HEK293T (cell line): ENCODE data around the gene LASP1.

Source experiments
- ARNT ChIP-seq: fragments of 450-650 bp; IDR thresholded peaks from 2 replicates; pipeline ENCODE4 v1.6.1; 2017; ENCODE audit warnings: mild to moderate bottlenecking
- CTBP1 ChIP-seq: fragments of 450-650 bp; IDR thresholded peaks from 2 replicates; pipeline ENCODE4 v1.6.1; 2016; ENCODE audit warnings: borderline replicate concordance
- FOXA1 ChIP-seq: fragments of 450-650 bp; IDR thresholded peaks from 2 replicates; pipeline ENCODE4 v1.6.1; 2016; ENCODE audit warnings: mild to moderate bottlenecking
- FOXK2 ChIP-seq: fragments of 450-650 bp; IDR thresholded peaks from 2 replicates; pipeline ENCODE4 v1.6.1; 2016; ENCODE audit warnings: mild to moderate bottlenecking
- HDGF ChIP-seq: fragments of 450-650 bp; IDR thresholded peaks from 2 replicates; pipeline ENCODE4 v1.6.1; 2017; ENCODE audit warnings: antibody characterized with exemption, borderline replicate concordance
- NFRKB ChIP-seq: fragments of 450-650 bp; IDR thresholded peaks from 2 replicates; pipeline ENCODE4 v1.6.1; 2016; ENCODE audit warnings: mild to moderate bottlenecking, moderate library complexity
- SP1 ChIP-seq: fragments of 450-650 bp; IDR thresholded peaks from 2 replicates; pipeline ENCODE4 v1.6.1; 2017
- TARDBP ChIP-seq: fragments of 450-650 bp; IDR thresholded peaks from 2 replicates; pipeline ENCODE4 v1.6.1; 2016

DNA sequence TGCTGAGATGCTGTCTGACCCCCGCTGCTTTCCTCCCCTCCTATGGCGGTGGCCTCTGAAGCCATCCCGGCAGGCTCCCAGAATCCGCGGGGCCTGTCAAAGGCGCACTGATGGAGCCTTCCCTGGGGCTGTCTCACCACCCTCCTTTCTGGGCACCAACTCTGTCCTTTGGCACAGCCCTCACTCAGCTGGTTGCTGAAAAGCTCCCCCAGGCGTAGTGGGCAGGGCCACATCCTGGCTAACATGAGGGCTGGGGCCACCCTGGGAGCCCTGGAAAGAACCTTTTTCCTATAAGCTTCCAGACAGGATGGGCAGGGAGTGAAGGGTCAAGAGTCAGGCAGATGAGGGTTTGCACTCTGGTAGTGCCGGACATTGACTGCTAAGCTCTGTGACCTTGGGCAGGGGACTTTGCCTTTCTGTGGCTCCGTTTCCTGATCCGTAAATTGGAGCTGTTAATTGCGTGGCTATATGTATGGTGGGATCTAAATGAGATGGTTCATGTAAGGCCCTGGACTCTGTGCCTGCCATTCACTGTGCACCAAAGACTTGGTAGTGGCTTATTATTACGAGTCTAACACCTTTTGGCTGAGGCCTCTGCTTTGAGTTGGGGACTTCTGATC is 27.9 kb downstream of the LASP1 start:
- TF ChIP-seq FOXK2: no peak
- TF ChIP-seq NFRKB: no peak
- no peak for TF ChIP-seq HDGF
- no peak for TF ChIP-seq FOXA1
- no peak for TF ChIP-seq SP1
- no peak for TF ChIP-seq CTBP1
- TF ChIP-seq TARDBP: no peak
- TF ChIP-seq ARNT: no peak
